Dendritic cell treated with granulocyte-macrophage colony-stimulating factor and Interleukin-4, amounts not matched to agents 40 ng/mL and 50 ng/mL, for 4 days (primary cell): ENCODE data around the gene SLC22A5.
"Not testable (repeated sequence)": the region's sequence is repeated elsewhere in the genome, so short reads cannot be mapped to it uniquely, and the experiment has no call there.

Experiments
- H3K27ac Mint-ChIP-seq: one replicate; pipeline ENCODE4 v1.8.0; 2022; ENCODE audit warnings: mild to moderate bottlenecking, mixed read lengths
- H3K27me3 Mint-ChIP-seq: one replicate; pipeline ENCODE4 v1.8.0; 2022; ENCODE audit warnings: mild to moderate bottlenecking, mixed read lengths
- H3K36me3 Mint-ChIP-seq: one replicate; pipeline ENCODE4 v1.8.0; 2022; ENCODE audit warnings: low read depth, mixed read lengths
- H3K4me1 Mint-ChIP-seq: one replicate; pipeline ENCODE4 v1.8.0; 2022; ENCODE audit warnings: low read depth, mixed read lengths
- H3K4me3 Mint-ChIP-seq: one replicate; pipeline ENCODE4 v1.8.0; 2022; ENCODE audit warnings: mild to moderate bottlenecking, moderate library complexity, mixed read lengths
- H3K9me3 Mint-ChIP-seq: one replicate; pipeline ENCODE4 v1.8.0; 2022; ENCODE audit warnings: mixed read lengths
- intact Hi-C: fragments of 100-400 bp; cut with micrococcal nuclease; formaldehyde crosslinking; loops from one replicate; pipeline ENCODE4 v1.15.0; 2022

Gene SLC22A5

DNA sequence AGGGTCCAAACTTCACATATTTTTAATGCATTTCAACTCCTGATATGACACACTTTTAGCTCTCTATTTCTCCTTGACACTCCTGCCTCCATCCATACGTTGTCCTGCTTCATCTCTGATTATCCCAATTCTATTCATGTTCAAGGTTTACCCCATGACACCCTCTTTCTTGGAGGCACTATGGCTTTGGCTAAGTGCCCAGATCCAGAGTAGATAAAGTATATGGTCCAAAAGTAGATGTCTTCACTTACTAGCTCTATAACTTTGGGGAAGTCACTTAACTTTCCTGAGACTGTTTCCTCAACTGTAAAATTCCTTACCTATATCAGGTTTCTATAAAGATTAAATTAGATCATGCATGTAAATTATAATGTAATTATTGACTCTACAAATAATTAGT, 36.1 kb downstream of the SLC22A5 start:
- H3K27ac Mint-ChIP-seq: no peak overlapping the region

DNA sequence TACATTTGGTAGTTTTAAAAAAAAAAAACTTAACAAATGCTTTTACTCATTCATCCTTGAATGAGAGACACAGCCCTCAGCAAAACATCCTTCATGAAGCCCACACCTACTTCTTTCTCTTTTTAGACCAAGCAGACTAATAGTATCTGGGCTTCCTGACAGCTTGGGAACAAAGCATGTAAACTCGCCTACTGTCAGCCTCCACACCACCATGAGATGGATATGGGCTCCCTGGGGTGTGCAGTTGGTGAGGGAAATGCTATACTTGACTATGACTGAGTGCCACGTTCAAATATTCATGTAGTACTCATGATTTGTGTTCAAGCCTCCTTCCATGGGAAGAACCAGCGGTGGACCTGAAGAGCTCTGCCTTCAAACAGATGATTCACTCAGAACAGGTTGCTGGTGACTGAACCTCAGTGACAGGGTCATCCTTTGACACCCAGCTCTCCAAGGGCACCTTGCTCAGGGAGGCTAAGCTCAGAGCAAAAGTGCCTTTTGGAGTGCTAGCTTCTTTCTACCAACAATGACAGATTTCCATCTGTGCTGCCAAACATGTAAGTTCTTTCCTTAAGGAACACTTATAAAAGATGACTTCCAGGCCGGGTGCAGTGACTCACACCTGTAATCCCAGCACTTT, 36.8 kb downstream of the SLC22A5 start:
- no peak overlapping the region for H3K4me3 Mint-ChIP-seq
- H3K4me1 Mint-ChIP-seq: peaks cover 15% of the 10 kb centered on the region
- no peak overlapping the region for H3K27ac Mint-ChIP-seq
- intact Hi-C loops: no loop called here
- H3K27me3 Mint-ChIP-seq: no peaks in the 10 kb centered on the region
- no peaks in the 10 kb centered on the region for H3K36me3 Mint-ChIP-seq
- no peaks in the 10 kb centered on the region for H3K9me3 Mint-ChIP-seq

More for the DNA sequence above, 36.1 kb downstream of the SLC22A5 start:
- H3K27me3 Mint-ChIP-seq: no peaks in the 10 kb centered on the region
- intact Hi-C loops: no loop called here
- H3K9me3 Mint-ChIP-seq: no peaks in the 10 kb centered on the region
- H3K36me3 Mint-ChIP-seq: no peaks in the 10 kb centered on the region
- no peak overlapping the region for H3K4me3 Mint-ChIP-seq
- peaks cover 13% of the 10 kb centered on the region for H3K4me1 Mint-ChIP-seq

DNA sequence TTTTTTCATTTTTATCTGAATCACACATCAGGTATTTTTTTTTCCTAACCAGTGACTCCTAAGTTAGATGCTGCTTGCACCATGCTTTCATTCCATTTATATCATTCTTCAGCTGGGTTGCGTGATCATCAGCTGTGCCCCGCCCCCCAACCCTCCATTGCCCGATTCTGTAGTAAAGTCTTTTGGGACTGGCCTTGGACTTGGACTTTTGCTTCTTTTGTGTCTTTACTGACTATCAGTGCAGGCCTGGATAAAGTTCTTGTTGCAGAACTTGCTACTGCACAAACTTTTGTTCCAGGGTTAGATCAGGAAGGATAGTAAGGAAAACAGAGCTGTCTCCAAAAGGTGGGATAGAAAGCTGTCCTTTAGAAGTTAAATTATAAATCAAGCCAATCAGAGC, 38.5 kb downstream of the SLC22A5 start:
- H3K27me3 Mint-ChIP-seq: no peaks in the 10 kb centered on the region
- H3K36me3 Mint-ChIP-seq: no peaks in the 10 kb centered on the region
- no peak overlapping the region for H3K4me3 Mint-ChIP-seq
- intact Hi-C loops: no loop called here
- no peaks in the 10 kb centered on the region for H3K9me3 Mint-ChIP-seq
- H3K27ac Mint-ChIP-seq: no peak overlapping the region
- peaks cover 30% of the 10 kb centered on the region for H3K4me1 Mint-ChIP-seq

DNA sequence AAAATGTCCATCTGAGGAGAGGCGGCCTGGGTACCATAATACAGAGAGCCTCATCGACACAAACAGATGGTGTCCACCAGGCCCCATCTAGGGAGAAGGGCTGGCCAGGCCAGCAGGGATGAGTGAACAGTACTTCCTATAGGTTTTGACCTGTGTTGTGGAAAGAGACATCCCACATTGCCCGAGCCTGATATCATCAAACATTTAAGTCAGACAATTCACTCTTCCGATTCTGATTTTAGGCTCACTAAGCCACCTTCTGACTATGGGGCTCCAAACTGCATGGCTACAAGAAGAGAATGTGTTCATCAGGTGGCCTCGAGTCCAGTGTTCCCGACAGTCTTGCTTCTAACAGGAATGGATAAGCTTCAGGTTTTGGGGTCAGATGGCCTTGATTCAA, 38.9 kb downstream of the SLC22A5 start:
- Mint-ChIP-seq H3K27me3 (no peaks in the 10 kb centered on the region), H3K9me3 (no peaks in the 10 kb centered on the region), H3K4me3 (no peak overlapping the region), H3K27ac (no peak overlapping the region), H3K4me1 (peaks cover 34% of the 10 kb centered on the region), H3K36me3 (no peaks in the 10 kb centered on the region)
- intact Hi-C loops: no loop called here

DNA sequence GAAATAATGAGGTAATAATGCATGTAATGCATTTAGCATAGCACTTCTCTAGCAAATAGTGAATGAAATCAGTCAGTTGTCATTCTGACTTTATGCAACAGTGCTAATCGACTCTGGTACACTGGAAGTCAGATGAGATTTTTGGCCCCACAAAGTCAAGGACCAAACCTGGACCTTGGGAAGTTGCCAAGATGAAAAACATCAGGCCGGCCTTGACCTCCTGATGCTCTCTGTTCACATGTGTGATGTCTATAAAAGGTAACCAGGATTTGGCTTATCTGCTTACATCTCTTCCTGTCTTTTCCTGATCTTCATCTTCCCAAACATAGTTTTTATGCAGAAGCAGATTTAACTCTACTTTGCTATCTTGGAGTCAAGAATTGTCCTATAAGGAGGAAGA, 39.5 kb downstream of the SLC22A5 start:
- Mint-ChIP-seq H3K4me1 (peaks cover 40% of the 10 kb centered on the region), H3K9me3 (no peaks in the 10 kb centered on the region), H3K36me3 (no peaks in the 10 kb centered on the region), H3K27ac (no peak overlapping the region), H3K4me3 (no peak overlapping the region), H3K27me3 (no peaks in the 10 kb centered on the region)
- intact Hi-C loops: no loop called here

DNA sequence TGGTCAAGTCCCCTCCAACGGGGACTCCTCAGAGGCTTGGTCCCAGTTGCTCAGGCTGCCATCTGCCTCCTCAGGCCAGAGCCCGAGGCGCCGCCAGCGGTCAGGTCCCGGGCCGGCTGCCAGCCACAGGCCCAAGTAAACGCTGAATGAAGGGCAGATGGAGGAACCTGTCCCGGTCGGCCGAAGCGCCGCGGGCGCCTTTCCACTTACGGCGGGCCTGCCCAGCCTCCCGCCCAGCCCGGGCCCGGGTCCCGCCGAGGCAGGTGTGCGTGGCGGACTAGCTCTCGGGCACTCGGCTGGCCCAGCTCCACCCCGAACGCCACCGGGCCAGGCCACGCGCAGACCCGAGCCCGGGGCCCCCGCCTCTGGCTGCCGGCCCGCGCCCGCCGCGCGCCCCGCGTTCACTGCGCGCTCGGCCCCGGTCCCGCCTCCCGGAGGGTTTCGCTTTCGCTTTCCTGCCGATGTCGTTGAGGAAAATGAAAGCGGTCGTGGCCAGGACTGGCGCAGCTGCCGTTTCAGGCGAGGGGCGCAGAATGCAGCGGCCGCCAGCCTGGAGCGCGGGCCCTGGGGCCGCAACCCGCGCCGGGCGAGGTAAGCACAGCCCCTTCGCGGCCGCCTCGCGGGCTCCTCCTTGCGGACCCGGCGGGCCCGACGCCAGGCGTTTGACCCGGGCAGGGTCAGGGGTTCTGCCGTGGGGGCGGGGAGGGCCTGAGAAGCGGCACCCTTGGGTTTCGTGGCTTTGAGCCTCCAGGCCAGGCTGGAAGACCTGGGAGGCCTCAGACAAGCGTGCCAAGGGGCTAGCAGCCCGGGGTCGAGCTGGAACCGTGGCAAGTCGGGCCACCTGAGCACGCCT, 41.2 kb downstream of the SLC22A5 start:
- Mint-ChIP-seq H3K9me3 (no peaks in the 10 kb centered on the region), H3K4me1 (peaks cover 53% of the 10 kb centered on the region)

DNA sequence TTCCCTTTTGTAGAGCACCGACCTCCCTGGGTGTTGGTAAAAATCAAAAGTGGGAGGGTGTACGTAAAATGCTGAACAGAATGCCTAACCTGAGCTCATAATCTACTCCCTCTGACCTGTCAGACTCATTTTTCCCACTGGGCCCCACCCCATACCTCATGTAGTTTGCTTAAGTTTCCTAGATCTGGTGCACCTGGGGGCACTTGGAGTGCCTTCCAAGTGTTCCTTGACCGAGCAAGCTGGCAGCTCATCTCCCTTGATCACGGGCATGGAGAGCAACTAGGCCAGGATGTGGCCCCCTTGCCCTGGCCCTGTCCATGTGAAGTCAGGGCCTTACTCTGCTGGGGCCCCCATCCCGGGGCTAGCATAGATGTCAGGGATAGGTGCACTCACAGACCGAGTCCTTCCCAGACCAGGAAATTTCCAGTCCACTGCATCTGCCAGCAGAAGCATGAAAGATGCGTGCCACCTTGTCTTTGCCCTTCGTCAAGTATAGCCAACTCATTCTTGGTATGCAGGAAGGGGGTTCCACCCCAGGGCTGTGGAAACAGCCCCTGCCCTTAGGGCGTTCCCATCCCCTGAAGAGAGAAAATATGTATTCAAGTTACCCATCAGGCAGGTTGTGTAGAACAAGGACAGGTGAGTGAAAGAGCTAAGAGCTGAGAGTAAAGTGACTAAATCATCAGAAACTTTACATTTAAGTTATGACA, 41.9 kb downstream of the SLC22A5 start:
- H3K9me3 Mint-ChIP-seq: no peaks in the 10 kb centered on the region
- peak overlapping the region; percentile 83 for H3K4me3 Mint-ChIP-seq
- no peaks in the 10 kb centered on the region for H3K27me3 Mint-ChIP-seq
- no peaks in the 10 kb centered on the region for H3K36me3 Mint-ChIP-seq
- intact Hi-C loops: loop anchor here (1.0 to 2.0 kb wide), 2 partner anchors 24 to 85 kb away; no protein-coding TSS in a partner anchor
- H3K27ac Mint-ChIP-seq: peak overlapping the region; percentile 94
- H3K4me1 Mint-ChIP-seq: peaks cover 52% of the 10 kb centered on the region

More for the DNA sequence above, 41.2 kb downstream of the SLC22A5 start:
- intact Hi-C loops: loop anchor here (1.0 to 2.0 kb wide), 2 partner anchors 23 to 86 kb away; no protein-coding TSS in a partner anchor
- Mint-ChIP-seq H3K27me3 (no peaks in the 10 kb centered on the region), H3K27ac (peak overlapping the region; percentile 94), H3K4me3 (peak overlapping the region; percentile 83), H3K36me3 (no peaks in the 10 kb centered on the region)

DNA sequence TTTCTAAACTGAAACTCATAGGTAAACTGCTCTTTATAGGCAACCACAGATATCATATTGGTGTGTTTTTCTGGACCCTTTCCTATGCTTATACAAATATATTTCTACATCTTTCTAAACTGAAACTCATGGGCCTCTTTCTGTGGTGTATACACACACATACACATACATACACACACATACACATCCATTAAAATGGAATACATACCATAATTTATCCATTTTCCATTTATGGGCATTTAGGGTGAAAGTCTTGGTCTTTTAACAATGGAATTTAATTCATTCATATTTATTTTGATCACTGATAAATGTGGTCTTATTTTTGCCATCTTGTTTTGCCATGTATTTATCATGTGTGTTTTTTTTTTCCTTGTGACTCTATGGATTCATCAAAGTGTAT, 44.1 kb downstream of the SLC22A5 start:
- no peak overlapping the region for H3K4me3 Mint-ChIP-seq
- H3K27ac Mint-ChIP-seq: peak overlapping the region; percentile 48
- H3K27me3 Mint-ChIP-seq: no peaks in the 10 kb centered on the region
- H3K9me3 Mint-ChIP-seq: no peaks in the 10 kb centered on the region
- H3K36me3 Mint-ChIP-seq: peaks cover 4% of the 10 kb centered on the region
- intact Hi-C loops: no loop called here
- peaks cover 72% of the 10 kb centered on the region for H3K4me1 Mint-ChIP-seq

DNA sequence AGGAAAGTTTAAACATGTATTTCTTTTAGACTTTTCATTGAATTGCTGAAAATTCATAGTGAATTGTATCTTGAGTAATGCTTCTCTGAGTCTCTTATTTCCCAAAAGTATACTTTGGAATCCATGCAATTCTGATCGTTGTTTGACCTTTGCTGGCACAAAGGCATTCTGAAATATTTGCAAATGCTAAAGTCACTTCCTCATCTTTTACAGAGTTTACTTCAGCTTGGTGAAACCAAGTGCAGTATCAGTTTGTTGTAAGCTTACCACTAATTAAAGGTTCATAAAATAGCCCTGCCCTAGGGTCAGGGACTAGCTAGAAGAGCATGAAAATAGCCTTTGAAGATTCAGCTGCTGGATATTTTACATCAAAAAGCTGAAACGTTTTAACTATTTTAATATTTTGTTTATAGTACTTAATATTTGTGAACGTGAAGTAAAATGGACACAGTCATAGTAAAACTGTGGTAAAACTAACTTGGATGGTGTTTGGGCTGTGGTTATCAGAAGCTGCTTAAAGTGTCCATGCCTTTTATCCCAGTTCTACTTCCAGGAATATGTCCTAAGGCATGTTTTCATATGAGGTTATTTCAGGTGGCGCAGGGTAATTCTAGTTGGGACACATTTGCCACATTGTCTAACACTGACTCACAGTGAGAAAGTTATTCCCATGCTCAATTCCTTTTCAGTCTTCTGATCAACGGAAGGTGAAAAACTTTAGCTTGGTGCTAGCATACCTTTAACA, 45.3 kb downstream of the SLC22A5 start:
- H3K4me3 Mint-ChIP-seq: no peak overlapping the region
- H3K27ac Mint-ChIP-seq: peak overlapping the region; percentile 48

DNA sequence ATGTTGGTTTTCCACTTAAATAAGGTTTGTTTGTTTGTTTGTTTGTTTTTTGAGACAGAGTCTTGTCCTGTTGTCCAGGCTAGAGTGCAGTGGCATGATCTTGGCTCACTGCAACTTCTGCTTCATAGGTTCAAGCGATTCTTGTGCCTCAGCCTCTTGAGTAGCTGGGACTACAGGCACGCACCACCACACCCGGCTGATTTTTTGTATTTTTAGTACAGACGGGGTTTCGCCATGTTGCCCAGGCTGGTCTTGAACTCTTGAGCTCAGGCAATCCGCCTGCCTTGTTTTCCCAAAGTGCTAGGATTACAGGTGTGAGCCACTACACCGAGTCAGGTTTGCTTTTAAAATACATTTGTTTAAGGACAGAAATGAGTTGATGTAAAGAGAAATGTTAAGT, 46.0 kb downstream of the SLC22A5 start:
- Mint-ChIP-seq H3K36me3 (peaks cover 13% of the 10 kb centered on the region), H3K4me1 (peaks cover 86% of the 10 kb centered on the region), H3K27ac (peak overlapping the region; percentile 48)
- H3K27me3 Mint-ChIP-seq, H3K9me3 Mint-ChIP-seq, H3K4me3 Mint-ChIP-seq, intact Hi-C loops: not testable (repeated sequence)

More for the DNA sequence above, 45.3 kb downstream of the SLC22A5 start:
- intact Hi-C loops: no loop called here
- peaks cover 79% of the 10 kb centered on the region for H3K4me1 Mint-ChIP-seq
- no peaks in the 10 kb centered on the region for H3K9me3 Mint-ChIP-seq
- H3K36me3 Mint-ChIP-seq: peaks cover 8% of the 10 kb centered on the region
- H3K27me3 Mint-ChIP-seq: no peaks in the 10 kb centered on the region

DNA sequence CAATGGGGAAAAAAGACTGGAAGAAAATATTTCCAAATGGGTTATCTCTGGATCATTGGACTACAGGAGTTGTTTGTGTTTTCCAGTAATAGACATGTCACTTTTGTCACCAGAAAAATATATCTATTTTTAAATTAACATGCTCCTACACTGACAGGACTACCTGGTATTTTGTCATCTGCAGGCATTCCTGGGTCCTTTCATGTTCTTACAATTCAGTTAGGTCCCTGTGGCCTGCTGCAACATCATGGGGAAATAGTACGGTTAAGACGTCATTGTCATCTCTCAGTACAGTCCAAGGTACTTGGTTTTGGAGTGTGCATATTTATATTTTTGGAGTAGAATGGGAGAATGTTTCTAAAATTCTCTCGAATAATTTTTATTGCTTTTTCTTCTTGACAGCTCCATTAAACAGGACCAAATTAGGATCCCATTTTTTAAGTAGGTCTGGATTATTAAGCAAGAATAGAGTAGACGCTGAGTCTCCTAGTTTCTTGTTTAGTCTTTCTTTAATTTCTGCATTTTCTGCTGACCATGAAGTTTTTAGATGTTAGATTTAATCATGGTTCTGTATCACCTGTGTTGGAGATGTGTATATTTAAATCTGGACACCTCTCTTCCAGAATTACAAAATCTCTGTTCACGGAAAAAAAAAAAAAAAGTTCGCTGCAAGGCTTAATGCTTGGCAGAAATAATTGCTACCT, 46.9 kb downstream of the SLC22A5 start:
- H3K4me3 Mint-ChIP-seq: no peak overlapping the region
- peaks cover 91% of the 10 kb centered on the region for H3K4me1 Mint-ChIP-seq
- no peaks in the 10 kb centered on the region for H3K9me3 Mint-ChIP-seq
- peak overlapping the region; percentile 50 for H3K27ac Mint-ChIP-seq
- intact Hi-C loops: no loop called here
- peaks cover 14% of the 10 kb centered on the region for H3K36me3 Mint-ChIP-seq
- H3K27me3 Mint-ChIP-seq: no peaks in the 10 kb centered on the region

DNA sequence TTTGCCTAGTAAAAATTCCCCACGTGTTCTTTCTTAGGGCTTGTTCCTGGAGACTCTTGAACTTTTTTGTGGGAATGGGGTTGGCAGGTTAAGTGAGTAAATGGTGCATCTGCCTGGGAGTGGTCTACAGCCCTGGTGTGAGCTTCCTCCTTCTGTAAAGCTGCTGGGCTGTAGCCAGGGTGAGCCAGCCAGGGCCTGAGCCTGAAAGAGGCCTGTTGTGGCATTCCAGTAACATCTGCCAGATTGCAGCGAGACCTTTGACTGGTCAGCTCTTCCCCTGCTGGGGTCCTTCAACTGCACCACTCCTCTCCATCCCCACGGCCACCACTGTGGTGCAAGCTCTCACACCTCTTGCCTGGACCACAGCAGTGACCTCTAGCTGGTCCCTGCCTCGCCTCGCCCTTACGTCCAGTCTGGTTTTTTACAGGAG, 47.5 kb downstream of the SLC22A5 start:
- intact Hi-C loops: no loop called here
- no peak overlapping the region for H3K4me3 Mint-ChIP-seq
- peak overlapping the region; percentile 50 for H3K27ac Mint-ChIP-seq
- peaks cover 14% of the 10 kb centered on the region for H3K36me3 Mint-ChIP-seq
- no peaks in the 10 kb centered on the region for H3K9me3 Mint-ChIP-seq
- H3K27me3 Mint-ChIP-seq: no peaks in the 10 kb centered on the region
- H3K4me1 Mint-ChIP-seq: peaks cover 91% of the 10 kb centered on the region

DNA sequence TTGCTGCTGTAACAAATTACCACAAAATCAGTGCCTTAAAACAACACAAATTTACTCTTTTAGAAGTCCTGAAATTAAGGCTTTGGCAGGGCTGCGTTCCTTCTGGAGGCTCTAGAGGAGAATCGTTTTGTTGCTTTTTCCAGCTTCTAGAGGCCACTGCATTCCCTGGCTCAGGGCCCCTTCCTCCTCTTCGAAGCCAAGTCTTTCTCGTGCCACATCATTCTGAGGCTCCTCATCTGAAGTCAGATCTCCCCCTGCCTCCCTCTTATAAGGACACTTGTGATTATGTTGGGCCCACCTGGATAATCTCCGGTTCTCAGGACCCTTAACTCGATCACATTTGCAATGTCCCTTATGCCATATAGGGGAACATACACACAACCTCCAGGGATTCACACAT, 48.0 kb downstream of the SLC22A5 start:
- Mint-ChIP-seq H3K9me3 (no peaks in the 10 kb centered on the region), H3K4me3 (no peak overlapping the region), H3K27ac (peak overlapping the region; percentile 50), H3K27me3 (no peaks in the 10 kb centered on the region), H3K36me3 (peaks cover 14% of the 10 kb centered on the region), H3K4me1 (peaks cover 91% of the 10 kb centered on the region)
- intact Hi-C loops: no loop called here
